Cardiac muscle cell (in vitro differentiated cells and primary cell): ENCODE results near the gene MINDY4B. TPM values are rescaled to one million over a fixed set of nuclear protein-coding genes. Genes with fewer than 3 reads are reported as not detected.
A peak's percentile ranks its signal among the peaks of the same experiment; 100 is the strongest.

ENCODE experiments used
- DNase-seq, 2 donors: peaks; one replicate each; pipeline versions ENCODE4 v3.0.0 to v3.0.0-alpha.2; 2010 to 2017; ENCODE audit warnings: low read depth in 1 of 2, low spot score in 1 of 2
- H3K27ac ChIP-seq: fragments of 200-600 bp; sonication (generic); 2 replicates; pipeline ENCODE4 v1.5.1; 2016
- H3K27me3 ChIP-seq: fragments of 200-600 bp; sonication (generic); 2 replicates; pipeline ENCODE4 v1.6.0; 2016; ENCODE audit warnings: control low read depth
- H3K36me3 ChIP-seq: fragments of 200-600 bp; sonication (generic); 2 replicates; pipeline ENCODE4 v1.5.1; 2016; ENCODE audit warnings: control low read depth
- H3K4me1 ChIP-seq: fragments of 200-600 bp; sonication (generic); 2 replicates; pipeline ENCODE4 v1.8.1; 2017; ENCODE audit warnings: low read depth, mild to moderate bottlenecking, mixed run types
- H3K4me3 ChIP-seq: fragments of 200-600 bp; sonication (generic); 2 replicates; pipeline ENCODE4 v1.5.1; 2016; ENCODE audit warnings: mild to moderate bottlenecking
- H3K9me3 ChIP-seq: fragments of 200-600 bp; sonication (generic); 2 replicates; pipeline ENCODE4 v1.5.1; 2017; ENCODE audit warnings: low read depth, mild to moderate bottlenecking, control low read depth
- polyA plus RNA-seq: library from polyadenylated mRNA; unstranded; fragments of >200 nt; fragmentation: Nextera tagmentation; extraction: Ambion mirVana; gene quantifications from 2 replicates; pipeline ENCODE4 v1.2.1, GENCODE V29; 2016
- total RNA-seq: library from RNA; depleted of rRNA; stranded (reverse); fragments of >200 nt; gene quantifications from 2 replicates; pipeline ENCODE4 v1.2.3, GENCODE V29; 2016
- TF ChIP-seq, protein P1 (sequence below): IDR thresholded peaks from 2 replicates; pipeline ENCODE4 v1.5.1; 2012; ENCODE audit warnings: low read depth, mild to moderate bottlenecking, low read length

The MINDY4B gene
- not detected in 2 replicates for total RNA-seq
- not detected in 2 replicates for polyA plus RNA-seq

DNA sequence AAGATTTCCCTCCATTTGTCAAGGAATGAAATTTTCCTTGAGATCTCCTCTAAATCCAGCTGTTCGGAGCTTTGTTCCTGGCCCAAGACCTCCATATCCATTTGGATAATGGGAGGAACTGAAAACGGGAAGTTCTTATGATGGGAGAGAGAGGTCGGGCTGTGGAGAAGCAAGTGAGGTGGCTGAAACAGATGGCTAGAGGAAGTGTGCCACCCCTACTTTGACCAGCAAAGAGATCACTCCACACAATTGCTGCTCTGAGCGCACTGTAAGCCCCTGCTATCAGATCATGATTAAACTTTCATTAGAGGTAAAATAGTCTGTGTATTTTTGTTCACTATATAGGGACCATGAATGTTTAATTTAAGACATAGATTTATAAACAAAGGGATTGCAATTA is at the start of gene MINDY4B:
MINDY4B (minus strand) TSS at position 101 of the 400 bp plus-strand sequence; CDS start at position 101, 0 bp downstream.
- H3K9me3 ChIP-seq: no peaks in the 10 kb centered on the region

DNA sequence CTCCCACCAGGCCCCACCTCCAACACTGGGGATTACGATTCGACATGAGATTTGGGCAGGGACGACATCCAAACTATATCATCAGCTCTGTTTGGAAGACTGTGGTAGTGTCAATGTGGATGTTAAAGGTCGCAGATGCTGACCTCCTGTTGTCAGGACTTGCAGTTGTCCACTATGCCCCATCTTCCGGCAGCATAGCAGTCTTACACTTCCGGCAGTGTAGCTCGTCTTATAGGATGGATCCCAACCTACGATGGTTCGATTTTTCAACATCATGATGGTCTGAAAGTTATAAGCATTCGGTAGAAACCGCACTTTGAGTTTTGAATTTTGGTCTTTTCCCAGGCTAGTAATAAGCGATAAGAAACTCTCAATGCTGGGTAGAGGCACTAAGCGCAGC is 46.7 kb upstream of the MINDY4B start:
- H3K9me3 ChIP-seq: no peaks in the 10 kb centered on the region
- H3K4me3 ChIP-seq: no peak overlapping the region
- no peak overlapping the region for H3K27ac ChIP-seq
- no peaks in the 10 kb centered on the region for H3K4me1 ChIP-seq
- TF ChIP-seq, protein P1, sequence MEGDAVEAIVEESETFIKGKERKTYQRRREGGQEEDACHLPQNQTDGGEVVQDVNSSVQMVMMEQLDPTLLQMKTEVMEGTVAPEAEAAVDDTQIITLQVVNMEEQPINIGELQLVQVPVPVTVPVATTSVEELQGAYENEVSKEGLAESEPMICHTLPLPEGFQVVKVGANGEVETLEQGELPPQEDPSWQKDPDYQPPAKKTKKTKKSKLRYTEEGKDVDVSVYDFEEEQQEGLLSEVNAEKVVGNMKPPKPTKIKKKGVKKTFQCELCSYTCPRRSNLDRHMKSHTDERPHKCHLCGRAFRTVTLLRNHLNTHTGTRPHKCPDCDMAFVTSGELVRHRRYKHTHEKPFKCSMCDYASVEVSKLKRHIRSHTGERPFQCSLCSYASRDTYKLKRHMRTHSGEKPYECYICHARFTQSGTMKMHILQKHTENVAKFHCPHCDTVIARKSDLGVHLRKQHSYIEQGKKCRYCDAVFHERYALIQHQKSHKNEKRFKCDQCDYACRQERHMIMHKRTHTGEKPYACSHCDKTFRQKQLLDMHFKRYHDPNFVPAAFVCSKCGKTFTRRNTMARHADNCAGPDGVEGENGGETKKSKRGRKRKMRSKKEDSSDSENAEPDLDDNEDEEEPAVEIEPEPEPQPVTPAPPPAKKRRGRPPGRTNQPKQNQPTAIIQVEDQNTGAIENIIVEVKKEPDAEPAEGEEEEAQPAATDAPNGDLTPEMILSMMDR: no peak
- DNase-seq: no peak
- no peaks in the 10 kb centered on the region for H3K27me3 ChIP-seq
- no peaks in the 10 kb centered on the region for H3K36me3 ChIP-seq

More for the DNA sequence above, at the start of gene MINDY4B:
- H3K27me3 ChIP-seq: no peaks in the 10 kb centered on the region
- H3K4me3 ChIP-seq: no peak within 1 kb of the TSS
- no peaks in the 10 kb centered on the region for H3K36me3 ChIP-seq
- H3K27ac ChIP-seq: no peak within 1 kb of the TSS
- no peak for DNase-seq
- H3K4me1 ChIP-seq: no peaks in the 10 kb centered on the region
- TF ChIP-seq, protein P1: no peak

DNA sequence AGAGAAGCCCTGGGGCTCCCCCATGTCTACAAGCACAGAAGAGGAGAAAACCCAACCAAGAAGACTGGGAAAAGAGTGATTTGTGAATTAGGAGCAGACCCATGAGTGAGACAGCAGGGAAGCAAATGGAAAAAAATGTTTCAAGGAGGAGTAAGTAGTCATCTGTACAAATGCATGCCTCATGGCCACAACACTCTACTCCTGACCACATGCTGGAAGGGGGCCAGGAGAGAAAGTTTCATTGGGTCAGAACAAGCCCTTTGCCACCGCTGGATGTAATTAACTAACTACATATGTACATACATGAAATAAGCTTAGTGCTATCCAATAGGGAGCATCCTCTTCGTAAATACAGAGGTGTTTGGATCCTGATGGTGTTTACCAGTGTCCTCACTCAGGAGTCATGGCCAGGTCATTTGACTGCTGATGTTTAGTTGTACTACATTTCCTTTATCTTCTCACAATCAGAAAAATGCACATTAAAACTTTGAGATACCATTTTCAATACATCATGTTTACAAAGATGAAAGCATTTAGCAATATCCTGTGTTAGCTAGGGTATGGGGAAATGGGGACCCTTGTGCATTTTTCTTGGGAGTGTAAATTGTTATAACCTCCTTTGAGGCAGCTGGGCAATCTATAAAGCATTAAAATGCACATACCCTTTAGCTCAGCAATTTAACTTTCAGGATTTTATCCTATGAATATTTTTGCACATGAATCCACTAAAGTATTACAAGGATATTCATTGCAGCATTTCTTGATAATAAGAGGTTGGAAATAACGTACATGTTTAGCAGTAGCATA is 40.2 kb upstream of the MINDY4B start:
- DNase-seq: peak in 1 of 2 donors; percentile 78
- Histone ChIP-seq H3K4me1 (no peaks in the 10 kb centered on the region), H3K36me3 (no peaks in the 10 kb centered on the region), H3K9me3 (no peaks in the 10 kb centered on the region), H3K4me3 (no peak overlapping the region), H3K27me3 (no peaks in the 10 kb centered on the region), H3K27ac (no peak overlapping the region)
- TF ChIP-seq, protein P1: no peak

DNA sequence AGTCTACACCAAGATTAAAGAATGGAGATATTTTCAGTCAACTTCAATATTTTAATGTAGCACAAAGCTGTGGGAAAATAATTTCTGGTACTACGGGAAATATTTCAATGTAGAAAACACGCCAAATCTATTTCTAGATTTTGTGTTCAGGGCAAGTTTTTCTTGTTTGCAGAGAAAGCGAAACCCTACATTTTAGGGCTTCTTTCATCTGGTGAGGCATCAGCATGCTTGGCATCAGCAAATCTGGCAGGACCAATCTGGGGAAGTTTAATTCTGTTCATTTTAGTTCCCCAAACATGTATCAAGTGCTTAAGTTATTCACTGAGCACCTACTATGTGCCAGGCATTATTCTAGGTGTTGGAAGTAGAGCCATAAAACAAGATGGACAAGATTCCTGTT is 37.0 kb upstream of the MINDY4B start:
- Histone ChIP-seq H3K27me3 (no peaks in the 10 kb centered on the region), H3K36me3 (no peaks in the 10 kb centered on the region), H3K27ac (no peak overlapping the region), H3K4me3 (no peak overlapping the region), H3K4me1 (no peaks in the 10 kb centered on the region), H3K9me3 (no peaks in the 10 kb centered on the region)
- DNase-seq: no peak
- TF ChIP-seq, protein P1: no peak

DNA sequence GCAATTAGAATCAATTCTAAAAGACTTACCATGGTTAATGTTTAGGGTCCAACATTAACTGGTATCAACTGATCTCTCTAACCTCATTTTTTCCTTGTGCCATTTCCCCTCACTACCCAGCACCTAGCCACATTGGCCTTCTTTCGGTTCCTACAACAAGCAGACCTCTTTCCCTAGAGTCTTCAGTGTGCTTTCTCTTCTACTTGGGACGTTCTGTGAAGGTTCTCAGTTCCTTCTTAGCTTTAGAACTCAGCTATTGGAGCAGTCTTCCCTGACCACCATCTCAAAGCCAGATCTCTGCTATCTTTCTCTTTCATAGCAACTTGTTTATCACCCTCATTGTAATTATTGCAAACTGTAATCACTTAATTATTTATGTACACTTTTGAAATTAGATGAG is 31.5 kb upstream of the MINDY4B start:
- Histone ChIP-seq H3K4me3 (no peak overlapping the region), H3K27ac (no peak overlapping the region), H3K9me3 (no peaks in the 10 kb centered on the region), H3K4me1 (no peaks in the 10 kb centered on the region), H3K27me3 (no peaks in the 10 kb centered on the region), H3K36me3 (no peaks in the 10 kb centered on the region)
- TF ChIP-seq, protein P1: no peak
- DNase-seq: no peak
